Upper lobe of left lung (tissue), 6 donors: ENCODE measurements around the gene GSTM2. TPM values are rescaled to one million over a fixed set of nuclear protein-coding genes. Genes with fewer than 3 reads are reported as not detected.
"Not testable (repeated sequence)": the region's sequence is repeated elsewhere in the genome, so short reads cannot be mapped to it uniquely, and the experiment has no call there.

Source experiments
- ATAC-seq, 2 donors: fragments of 200-7000 bp; cut with Tn5 transposase; one replicate each; pipeline ENCODE4 v1.9.1; 2022; ENCODE audit warnings: mild to moderate bottlenecking in 2 of 2, moderate library complexity in 2 of 2; ENCODE audit not compliant: low FRiP score in 2 of 2
- DNase-seq, 2 donors: peaks; one replicate each; pipeline ENCODE4 v3.0.0-alpha.2; 2019 to 2020
- H3K27ac ChIP-seq, 4 donors: fragments of 200-600 bp; sonication (generic); one replicate each; pipeline ENCODE4 v1.5.1; 2016 to 2019
- H3K27me3 ChIP-seq, 4 donors: fragments of 200-600 bp; sonication (generic); one replicate each; pipeline ENCODE4 v1.5.1; 2017 to 2019
- H3K36me3 ChIP-seq, 4 donors: fragments of 200-600 bp; sonication (generic); one replicate each; pipeline ENCODE4 v1.5.1; 2016 to 2019
- H3K4me1 ChIP-seq, 4 donors: fragments of 200-600 bp; sonication (generic); one replicate each; pipeline ENCODE4 v1.5.1; 2018 to 2019
- H3K4me3 ChIP-seq, 4 donors: fragments of 200-600 bp; sonication (generic); one replicate each; pipeline ENCODE4 v1.5.1; 2017 to 2019; ENCODE audit warnings: mild to moderate bottlenecking in 2 of 4, moderate library complexity in 1 of 4
- H3K9me3 ChIP-seq, 4 donors: fragments of 200-600 bp; sonication (generic); one replicate each; pipeline ENCODE4 v1.5.1; 2018 to 2019
- CTCF ChIP-seq, 6 experiments: fragments of 450-650 bp in 4 of 6; fragments of 200-600 bp in 2 of 6; sonication (generic) in 2 of 6; IDR thresholded peaks; one replicate each; pipeline ENCODE4 v1.5.1; 2016 to 2019; ENCODE audit warnings: antibody characterized with exemption in 6 of 6
- EP300 ChIP-seq, 4 donors: sonication (generic); formaldehyde crosslinking; IDR thresholded peaks; one replicate each; pipeline ENCODE4 v1.5.1; 2017; ENCODE audit warnings: antibody characterized with exemption in 4 of 4, control low read depth in 2 of 4
- POLR2A ChIP-seq, 4 donors: fragments of 450-650 bp; IDR thresholded peaks; one replicate each; pipeline ENCODE4 v1.5.1; 2016 to 2017; ENCODE audit warnings: antibody characterized with exemption in 4 of 4, mild to moderate bottlenecking in 2 of 4
- POLR2AphosphoS5 ChIP-seq, 2 donors: sonication (generic); formaldehyde crosslinking; IDR thresholded peaks; one replicate each; pipeline ENCODE4 v1.5.1; 2017; ENCODE audit warnings: antibody characterized with exemption in 2 of 2
- WGBS, 2 donors: methylation state at CpG; one replicate each; pipeline ENCODE4 v1.1.5; 2017 to 2018; 5-methylcytosine and 5-hydroxymethylcytosine counted together
- total RNA-seq, 6 donors: library from RNA; depleted of rRNA in 4 of 6; stranded (reverse); fragments of >200 nt in 4 of 6; gene quantifications; one replicate each; pipeline versions ENCODE4 v1.1.0 to v1.2.1, GENCODE V29; 2016 to 2021
- donor health status: DM: no; HTN: no; CAD: no; lungs with moderate emphysema.
- donor health status: DM: no; HTN: yes; CAD: no; lungs with severe emphysema.

The GSTM2 gene
- total RNA-seq, 6 donors from 2014 or later, result 19.0 to 263 (median 31.6) TPM

GRCh38 chr1:109677459-109677858 lies 9.6 kb downstream of the GSTM2 start:
- H3K4me1 ChIP-seq, result no peaks in the 10 kb centered on the region
- DNase-seq, result no peak
- 73 to 83% methylated on average over 3 of the region's 3 CpGs for whole genome bisulfite sequencing, 2 donors
- H3K36me3 ChIP-seq, result peaks cover 0 to 5% (median 0%) of the 10 kb centered on the region in 4 donors
- no peak overlapping the region for H3K27ac ChIP-seq
- no peak overlapping the region for H3K4me3 ChIP-seq
- H3K9me3 ChIP-seq, result no peaks in the 10 kb centered on the region
- ATAC-seq, result no peak
- no peaks in the 10 kb centered on the region for H3K27me3 ChIP-seq
- TF ChIP-seq CTCF (IDR thresholded peaks at IDR 0.05) (no peak), EP300 (IDR thresholded peaks at IDR 0.05) (no peak), POLR2AphosphoS5 (IDR thresholded peaks at IDR 0.05) (no peak), POLR2A (IDR thresholded peaks at IDR 0.05) (no peak)

GRCh38 chr1:109678637-109679036 lies 10.8 kb downstream of the GSTM2 start:
- not testable (repeated sequence) for H3K4me1 ChIP-seq, DNase-seq, H3K9me3 ChIP-seq, H3K36me3 ChIP-seq, H3K4me3 ChIP-seq, H3K27me3 ChIP-seq, ATAC-seq, H3K27ac ChIP-seq
- 78 to 84% methylated on average over 2 of the region's 2 CpGs for WGBS, 2 donors

- not testable (repeated sequence) for H3K4me1 ChIP-seq, H3K36me3 ChIP-seq, H3K27ac ChIP-seq, ATAC-seq, H3K9me3 ChIP-seq, DNase-seq, H3K4me3 ChIP-seq, H3K27me3 ChIP-seq
- WGBS, 2 donors, result no CpG with 5 or more reads among the region's 6 CpGs
These were observed 16.9 kb downstream of the GSTM2 start for GRCh38 chr1:109684777-109685176.

GRCh38 chr1:109685399-109685798 lies 17.5 kb downstream of the GSTM2 start:
- H3K27me3 ChIP-seq, ATAC-seq, H3K36me3 ChIP-seq, H3K9me3 ChIP-seq, H3K27ac ChIP-seq, H3K4me1 ChIP-seq, H3K4me3 ChIP-seq, DNase-seq: not testable (repeated sequence)
- no CpG with 5 or more reads among the region's 1 CpG for WGBS, 2 donors

- DNase-seq, H3K27ac ChIP-seq, H3K27me3 ChIP-seq, H3K9me3 ChIP-seq, H3K36me3 ChIP-seq, H3K4me3 ChIP-seq, ATAC-seq, H3K4me1 ChIP-seq: not testable (repeated sequence)
- no CpG with 5 or more reads among the region's 4 CpGs for WGBS, 2 donors
These were observed 18.0 kb downstream of the GSTM2 start for GRCh38 chr1:109685890-109686289.

GRCh38 chr1:109687109-109687508 lies 19.3 kb downstream of the GSTM2 start:
- H3K27ac ChIP-seq, result peak overlapping the region in 1 of 4 donors; percentile 80
- not testable (repeated sequence) for H3K36me3 ChIP-seq, H3K4me3 ChIP-seq, H3K9me3 ChIP-seq, DNase-seq, H3K27me3 ChIP-seq, ATAC-seq, H3K4me1 ChIP-seq
- WGBS, 2 donors, result 60% methylated on average over 1 of the region's 11 CpGs; no CpG with 5 or more reads in 1 of the 2 donors

GRCh38 chr1:109687641-109688499 lies 20.0 kb downstream of the GSTM2 start, which contains the start of gene GSTM1:
Gene GSTM1, plus strand, starts transcription at chr1:109687817. Its CDS starts 57 bp downstream, at chr1:109687874.
- Histone ChIP-seq H3K4me3 (peak within 1 kb of the TSS in 1 of 4 donors; percentile 14), H3K9me3 (no peaks in the 10 kb centered on the region), H3K36me3 (no peaks in the 10 kb centered on the region), H3K4me1 (no peaks in the 10 kb centered on the region), H3K27me3 (no peaks in the 10 kb centered on the region), H3K27ac (peak within 1 kb of the TSS in 1 of 4 donors; percentile 80)
- TF ChIP-seq CTCF (IDR thresholded peaks at IDR 0.05), result peak in 2 of 6 experiments; percentile 21 to 34
- no peak for TF ChIP-seq POLR2AphosphoS5 (IDR thresholded peaks at IDR 0.05)
- ATAC-seq (peak in 1 of 2 donors; percentile 96), DNase-seq (no peak)
- WGBS, 2 donors, result no CpG with 5 or more reads among the region's 46 CpGs
